SKM-1 (cell line): Measurements from ENCODE around the gene FRS2.

ENCODE experiments used
- DNase-seq: peaks from one replicate; lab custom pipeline; 2025; ENCODE audit not compliant: unreplicated experiment; lab: John Stamatoyannopoulos, UW

FRS2 gene

DNA sequence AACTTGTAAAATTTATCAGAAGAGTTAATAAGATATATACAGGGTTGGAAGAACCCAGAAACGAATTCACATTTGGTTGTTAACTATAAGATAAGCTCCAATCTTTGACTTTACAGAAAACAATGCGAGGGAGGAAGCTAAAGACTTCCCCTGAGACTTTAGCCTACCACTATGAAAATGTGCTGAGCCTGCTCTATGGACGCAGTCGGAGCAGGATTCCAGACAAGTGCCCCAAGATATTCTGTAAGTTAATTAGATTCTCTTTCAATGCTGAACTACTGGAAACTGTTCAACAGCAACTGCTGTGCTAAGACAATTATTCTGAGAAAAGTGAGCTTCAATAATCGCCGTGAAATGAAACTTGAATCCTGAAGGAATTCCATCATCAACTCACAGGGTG lies 148.9 kb downstream of the FRS2 start:
- no peak for DNase-seq

DNA sequence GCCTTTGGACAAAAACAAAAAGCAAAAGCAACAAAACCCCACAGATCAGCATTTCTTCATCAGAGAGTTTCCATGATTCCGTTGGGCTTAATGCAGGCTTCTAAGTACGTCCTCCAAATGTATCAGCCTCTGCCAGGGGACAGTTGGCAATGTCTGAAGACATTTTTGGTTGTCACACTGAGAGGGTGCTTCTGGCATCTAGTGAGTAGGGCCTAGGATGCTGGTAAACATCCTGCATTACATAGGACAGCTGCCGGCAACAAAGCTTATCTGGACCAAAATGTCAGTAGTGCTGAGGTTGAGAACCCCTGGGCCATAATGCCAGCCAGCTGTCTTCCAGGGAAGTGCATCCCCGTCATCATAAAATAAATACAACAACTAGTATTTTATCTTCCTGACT lies 149.9 kb downstream of the FRS2 start:
- no peak for DNase-seq

DNA sequence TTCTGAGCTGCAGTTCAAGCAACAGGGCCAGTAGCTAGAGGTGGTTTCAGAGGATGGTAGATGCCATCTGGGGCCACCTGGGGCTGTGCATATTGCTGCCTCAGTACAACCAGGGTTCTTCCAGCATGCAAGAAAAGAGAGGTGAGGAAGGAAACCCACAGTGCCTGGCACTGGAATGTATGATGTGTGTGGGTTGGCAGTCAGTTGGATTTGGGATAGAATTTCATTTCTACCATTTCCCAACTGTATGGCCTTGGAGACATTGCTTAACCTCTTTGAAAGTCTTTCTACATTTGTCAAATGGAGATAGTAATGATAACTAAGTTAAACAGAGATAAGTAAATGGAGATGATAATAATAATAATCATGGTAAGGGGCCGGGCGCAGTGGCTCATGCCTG lies 150.7 kb downstream of the FRS2 start:
- no peak for DNase-seq

DNA sequence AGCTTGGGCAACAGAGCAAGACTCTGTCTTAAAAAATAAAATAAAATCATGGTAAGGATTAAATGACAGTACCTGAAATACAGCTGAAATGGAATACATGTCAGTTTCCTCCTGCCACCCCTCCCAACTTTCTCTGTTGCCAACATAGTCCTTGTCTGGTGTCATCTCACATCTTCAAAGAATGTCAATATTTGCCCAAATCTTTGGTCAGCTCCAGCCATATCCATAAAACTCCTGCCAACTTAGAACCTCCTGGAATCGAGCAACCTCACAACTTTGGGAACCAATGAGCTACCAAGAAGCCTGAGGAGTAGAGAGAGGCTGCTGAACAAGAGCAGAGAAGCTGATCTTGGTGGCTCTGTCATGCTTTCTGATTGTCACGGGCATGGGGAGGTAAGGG lies 151.4 kb downstream of the FRS2 start:
- DNase-seq: no peak

DNA sequence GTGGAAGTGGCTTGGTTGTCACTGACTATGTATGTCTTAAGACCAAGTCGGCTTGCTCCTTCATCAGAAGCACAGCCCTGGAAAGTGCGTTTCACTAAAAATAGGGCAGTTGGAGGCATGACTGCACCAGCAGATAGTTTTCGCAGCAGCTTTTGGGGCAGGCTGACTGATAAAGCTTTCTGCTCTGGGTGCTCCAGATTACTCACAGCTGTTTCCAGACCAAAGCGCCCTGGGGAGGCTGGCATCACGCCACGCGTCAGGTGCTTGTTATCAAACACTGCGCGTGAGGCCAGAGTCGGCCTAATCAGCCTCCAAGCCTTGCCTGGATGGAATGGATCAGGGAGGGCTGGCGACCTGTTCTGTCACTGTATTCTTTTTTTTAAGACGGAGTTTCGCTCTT lies 153.8 kb downstream of the FRS2 start:
- DNase-seq: no peak

DNA sequence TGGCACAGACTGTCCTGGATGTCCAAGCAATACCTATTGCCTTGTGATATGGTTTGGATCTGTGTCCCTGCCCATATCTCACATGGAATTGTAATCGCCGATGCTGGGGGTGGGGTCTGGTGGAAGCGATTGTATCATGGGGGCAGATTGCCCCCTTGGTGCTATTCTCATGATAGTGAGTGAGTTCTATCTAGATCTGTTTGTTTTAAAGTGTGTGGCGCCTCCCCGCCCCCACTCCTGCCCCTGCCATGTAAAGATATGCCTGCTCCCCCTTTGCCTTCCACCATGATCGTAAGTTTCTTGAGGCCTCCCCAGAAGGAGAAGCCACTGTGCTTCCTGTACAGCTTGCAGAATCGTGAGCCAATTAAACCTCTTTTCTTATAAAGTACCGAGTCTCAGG lies 157.3 kb downstream of the FRS2 start:
- DNase-seq: no peak
